Smooth muscle cell (in vitro differentiated cells): Measurements from ENCODE around the gene GDPD4. TPM values are rescaled to one million over a fixed set of nuclear protein-coding genes. Genes with fewer than 3 reads are reported as not detected.

Experiments
- DNase-seq: peaks from one replicate; lab custom pipeline; 2025; ENCODE audit not compliant: unreplicated experiment; lab: John Stamatoyannopoulos, UW
- H2AFZ ChIP-seq: fragments of 200-600 bp; sonication (generic); 2 replicates; pipeline ENCODE4 v1.6.0; 2016; ENCODE audit warnings: antibody characterized with exemption, low read depth, mild to moderate bottlenecking
- H3F3A ChIP-seq: fragments of 200-600 bp; sonication (generic); 2 replicates; pipeline ENCODE4 v1.6.0; 2017; ENCODE audit warnings: antibody characterized with exemption, low read depth
- H3K27ac ChIP-seq: fragments of 200-600 bp; sonication (generic); 2 replicates; pipeline ENCODE4 v1.5.1; 2016; ENCODE audit warnings: low read depth, mild to moderate bottlenecking
- H3K27me3 ChIP-seq: fragments of 200-600 bp; sonication (generic); 2 replicates; pipeline ENCODE4 v1.6.1; 2016; ENCODE audit warnings: low read depth, mild to moderate bottlenecking
- H3K36me3 ChIP-seq: fragments of 200-600 bp; sonication (generic); 2 replicates; pipeline ENCODE4 v1.5.1; 2016; ENCODE audit warnings: low read depth
- H3K4me1 ChIP-seq: fragments of 200-600 bp; sonication (generic); 2 replicates; pipeline ENCODE4 v1.5.1; 2016; ENCODE audit warnings: low read depth
- H3K4me2 ChIP-seq: fragments of 200-600 bp; sonication (generic); 2 replicates; pipeline ENCODE4 v1.6.0; 2016; ENCODE audit warnings: mild to moderate bottlenecking
- H3K4me3 ChIP-seq: fragments of 200-600 bp; sonication (generic); 2 replicates; pipeline ENCODE4 v1.5.1; 2016; ENCODE audit warnings: mild to moderate bottlenecking
- H3K79me2 ChIP-seq: fragments of 200-600 bp; sonication (generic); 2 replicates; pipeline ENCODE4 v1.6.0; 2016; ENCODE audit warnings: low read depth, mild to moderate bottlenecking
- H3K9ac ChIP-seq: fragments of 200-600 bp; sonication (generic); 2 replicates; pipeline ENCODE4 v1.6.0; 2016; ENCODE audit warnings: low read depth
- H3K9me3 ChIP-seq: fragments of 200-600 bp; sonication (generic); replicated peaks from 2 replicates; pipeline ENCODE4 v1.5.1; 2016; ENCODE audit warnings: low read depth
- H4K20me1 ChIP-seq: fragments of 200-600 bp; sonication (generic); 2 replicates; pipeline ENCODE4 v1.6.0; 2016; ENCODE audit warnings: low read depth
- CTCF ChIP-seq: fragments of 200-600 bp; sonication (generic); IDR thresholded peaks from 2 replicates; pipeline ENCODE4 v1.5.1; 2017; ENCODE audit warnings: borderline replicate concordance, mild to moderate bottlenecking, antibody characterized with exemption; ENCODE audit not compliant: insufficient read depth, poor library complexity, severe bottlenecking
- WGBS: methylation state at CpG from one replicate; pipeline ENCODE4 v1.1.7; 2016; ENCODE audit warnings: low lambda C conversion rate; 5-methylcytosine and 5-hydroxymethylcytosine counted together
- polyA plus RNA-seq: library from polyadenylated mRNA; unstranded; fragments of >200 nt; fragmentation: Nextera tagmentation; extraction: Ambion mirVana; gene quantifications from 2 replicates; pipeline ENCODE4 v1.2.1, GENCODE V29; 2016
- total RNA-seq: library from RNA; depleted of rRNA; stranded (reverse); fragments of >200 nt; gene quantifications from 2 replicates; pipeline ENCODE4 v1.2.3, GENCODE V29; 2014

The GDPD4 gene
- total and polyA plus RNA-seq, 2 experiments from 2014 or later, result not detected

GRCh38 chr11:77252555-77253270 is 48.8 kb downstream of the GDPD4 start:
- Histone ChIP-seq H3K79me2 (no peaks in the 10 kb centered on the region), H3K27ac (no peak overlapping the region), H3K27me3 (no peaks in the 10 kb centered on the region), H2AFZ (no peak overlapping the region), H3K4me3 (no peak overlapping the region), H3K36me3 (no peaks in the 10 kb centered on the region), H4K20me1 (no peaks in the 10 kb centered on the region), H3K4me1 (no peaks in the 10 kb centered on the region), H3K4me2 (no peak overlapping the region), H3K9me3 (no peaks in the 10 kb centered on the region), H3K9ac (no peak overlapping the region), H3F3A (no peaks in the 10 kb centered on the region)
- TF ChIP-seq CTCF, result no peak
- DNase-seq, result no peak
- 90% methylated on average over 3 of the region's 3 CpGs for WGBS

DNA sequence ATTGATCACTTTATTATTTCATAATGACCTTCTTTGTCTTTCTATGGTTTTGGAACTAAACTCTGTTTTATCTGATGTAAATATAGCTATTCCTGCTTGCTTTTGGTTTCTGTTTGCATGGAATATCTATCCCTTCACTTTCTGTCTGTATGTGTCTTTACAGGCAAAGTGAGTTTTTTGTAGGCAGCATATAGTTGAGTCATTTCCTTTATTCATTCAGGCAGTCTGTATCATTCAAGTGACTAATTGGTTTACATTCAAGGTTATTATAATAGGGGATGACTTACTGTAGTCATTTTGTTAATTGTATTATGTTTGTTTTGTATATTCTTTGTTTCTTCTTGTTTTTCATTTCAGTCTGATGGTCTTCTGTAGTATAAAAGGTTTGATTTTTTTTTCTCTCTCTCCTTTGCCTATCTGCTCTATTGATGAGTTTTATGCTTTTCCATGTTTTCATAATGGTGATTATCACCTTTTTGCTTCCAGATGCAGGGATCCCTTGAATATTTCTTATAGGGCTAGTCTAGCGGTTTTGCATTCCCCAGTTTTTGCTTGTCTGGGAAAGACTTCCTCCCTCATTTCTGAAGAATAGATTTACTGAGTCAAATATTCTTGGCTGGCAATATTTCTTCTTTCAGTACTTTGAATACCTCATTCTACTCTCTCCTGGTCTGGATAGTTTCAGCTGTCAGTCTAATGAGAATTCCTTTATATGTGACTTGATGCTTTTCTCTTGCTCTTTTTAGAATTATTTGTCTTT is 50.4 kb downstream of the GDPD4 start:
- Histone ChIP-seq H3K27ac (no peak overlapping the region), H3K79me2 (no peaks in the 10 kb centered on the region), H3K4me3 (no peak overlapping the region), H4K20me1 (no peaks in the 10 kb centered on the region), H3K4me2 (no peak overlapping the region), H3F3A (no peaks in the 10 kb centered on the region), H3K36me3 (no peaks in the 10 kb centered on the region), H3K4me1 (no peaks in the 10 kb centered on the region), H3K27me3 (no peaks in the 10 kb centered on the region), H2AFZ (no peak overlapping the region), H3K9ac (no peak overlapping the region), H3K9me3 (no peaks in the 10 kb centered on the region)
- no peak for DNase-seq
- no peak for TF ChIP-seq CTCF
- WGBS, result 88% methylated on average over 1 of the region's 1 CpG

- H3K4me1 ChIP-seq, result no peaks in the 10 kb centered on the region
- H4K20me1 ChIP-seq, result no peaks in the 10 kb centered on the region
- no peaks in the 10 kb centered on the region for H3K9me3 ChIP-seq
- no peak overlapping the region for H3K4me3 ChIP-seq
- WGBS, result 63% methylated on average over 3 of the region's 3 CpGs
- H3K27me3 ChIP-seq, result no peaks in the 10 kb centered on the region
- H2AFZ ChIP-seq, result no peak overlapping the region
- no peaks in the 10 kb centered on the region for H3F3A ChIP-seq
- TF ChIP-seq CTCF, result no peak
- H3K27ac ChIP-seq, result no peak overlapping the region
- DNase-seq, result no peak
- no peaks in the 10 kb centered on the region for H3K36me3 ChIP-seq
- no peak overlapping the region for H3K9ac ChIP-seq
- H3K4me2 ChIP-seq, result no peak overlapping the region
- no peaks in the 10 kb centered on the region for H3K79me2 ChIP-seq
Measured at GRCh38 chr11:77249427-77249826, 52.1 kb downstream of the GDPD4 start.
